Colonic mucosa (tissue), 4 donors: ENCODE measurements around the gene TTC8. TPM values are rescaled to one million over a fixed set of nuclear protein-coding genes. Genes with fewer than 3 reads are reported as not detected.

Experiments used
- DNase-seq: peaks from one replicate; pipeline ENCODE4 v3.0.0-alpha.2; 2020
- H3K27ac ChIP-seq: fragments of 200-600 bp; one replicate; pipeline ENCODE4 v1.8.0; 2021
- H3K27me3 ChIP-seq: fragments of 200-600 bp; one replicate; pipeline ENCODE4 v1.8.0; 2021
- H3K36me3 ChIP-seq: fragments of 200-600 bp; one replicate; pipeline ENCODE4 v1.8.0; 2021
- H3K4me1 ChIP-seq: fragments of 200-600 bp; one replicate; pipeline ENCODE4 v1.8.0; 2021; ENCODE audit warnings: mild to moderate bottlenecking
- H3K4me3 ChIP-seq: fragments of 200-600 bp; one replicate; pipeline ENCODE4 v1.8.0; 2021
- H3K9ac ChIP-seq, 2 donors: one replicate each; pipeline ENCODE4 v1.7.0; 2013; ENCODE audit warnings: control low read depth in 2 of 2, low read depth in 2 of 2, low read length in 2 of 2
- H3K9me3 ChIP-seq: fragments of 200-600 bp; one replicate; pipeline ENCODE4 v1.8.0; 2021
- intact Hi-C: fragments of 100-400 bp; cut with DNase I; formaldehyde crosslinking; loops from one replicate; pipeline ENCODE4 v1.14.1; 2022
- total RNA-seq, 2 donors: library from RNA; stranded (reverse); fragmentation: NEBNext Ultra II Directional in 1 of 2; extraction: Animal tissue kit (Norgen Biotek cat#: 25700) in 1 of 2; gene quantifications; one replicate each; pipeline ENCODE4 v1.2.1, GENCODE V29; 2021
- TF ChIP-seq, protein P1 (sequence below): fragments of 200-600 bp; IDR thresholded peaks from one replicate; pipeline ENCODE4 v1.8.0; 2022; ENCODE audit warnings: antibody characterized with exemption, mild to moderate bottlenecking
- donor health status: healthy.
- donor health status: DM: no; HTN: no; CAD: no.
- donor health status: DM: no; HTN: no; CAD: no.

TTC8 gene
- total RNA-seq, 2 donors from 2014 or later: 13.5 to 17.1 TPM

DNA sequence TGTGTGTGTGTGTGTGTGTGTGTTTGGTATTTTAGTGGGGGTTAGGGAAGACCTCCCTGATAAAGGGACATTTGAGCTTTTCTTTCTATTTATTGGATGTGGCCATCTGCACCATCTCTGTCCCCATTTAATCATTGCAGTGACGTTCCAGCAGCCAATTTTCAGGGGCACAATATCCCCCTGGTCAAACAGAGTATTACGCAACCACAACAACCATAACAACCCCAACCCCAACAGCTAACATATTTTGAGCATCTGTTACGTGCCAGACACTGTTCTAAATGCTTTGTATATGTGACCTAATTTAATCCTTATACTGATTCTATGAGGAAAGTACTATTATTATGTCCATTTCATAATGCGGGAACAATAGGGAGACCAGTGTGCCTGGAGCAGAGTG lies 87.4 kb downstream of the TTC8 start:
- Histone ChIP-seq H3K27ac (no peak overlapping the region), H3K4me1 (no peaks in the 10 kb centered on the region), H3K9me3 (no peaks in the 10 kb centered on the region), H3K4me3 (no peak overlapping the region), H3K27me3 (no peaks in the 10 kb centered on the region), H3K9ac (no peak overlapping the region), H3K36me3 (no peaks in the 10 kb centered on the region)
- intact Hi-C loops: no loop called here
- TF ChIP-seq, protein P1, sequence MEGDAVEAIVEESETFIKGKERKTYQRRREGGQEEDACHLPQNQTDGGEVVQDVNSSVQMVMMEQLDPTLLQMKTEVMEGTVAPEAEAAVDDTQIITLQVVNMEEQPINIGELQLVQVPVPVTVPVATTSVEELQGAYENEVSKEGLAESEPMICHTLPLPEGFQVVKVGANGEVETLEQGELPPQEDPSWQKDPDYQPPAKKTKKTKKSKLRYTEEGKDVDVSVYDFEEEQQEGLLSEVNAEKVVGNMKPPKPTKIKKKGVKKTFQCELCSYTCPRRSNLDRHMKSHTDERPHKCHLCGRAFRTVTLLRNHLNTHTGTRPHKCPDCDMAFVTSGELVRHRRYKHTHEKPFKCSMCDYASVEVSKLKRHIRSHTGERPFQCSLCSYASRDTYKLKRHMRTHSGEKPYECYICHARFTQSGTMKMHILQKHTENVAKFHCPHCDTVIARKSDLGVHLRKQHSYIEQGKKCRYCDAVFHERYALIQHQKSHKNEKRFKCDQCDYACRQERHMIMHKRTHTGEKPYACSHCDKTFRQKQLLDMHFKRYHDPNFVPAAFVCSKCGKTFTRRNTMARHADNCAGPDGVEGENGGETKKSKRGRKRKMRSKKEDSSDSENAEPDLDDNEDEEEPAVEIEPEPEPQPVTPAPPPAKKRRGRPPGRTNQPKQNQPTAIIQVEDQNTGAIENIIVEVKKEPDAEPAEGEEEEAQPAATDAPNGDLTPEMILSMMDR: no peak
- DNase-seq: no peak

DNA sequence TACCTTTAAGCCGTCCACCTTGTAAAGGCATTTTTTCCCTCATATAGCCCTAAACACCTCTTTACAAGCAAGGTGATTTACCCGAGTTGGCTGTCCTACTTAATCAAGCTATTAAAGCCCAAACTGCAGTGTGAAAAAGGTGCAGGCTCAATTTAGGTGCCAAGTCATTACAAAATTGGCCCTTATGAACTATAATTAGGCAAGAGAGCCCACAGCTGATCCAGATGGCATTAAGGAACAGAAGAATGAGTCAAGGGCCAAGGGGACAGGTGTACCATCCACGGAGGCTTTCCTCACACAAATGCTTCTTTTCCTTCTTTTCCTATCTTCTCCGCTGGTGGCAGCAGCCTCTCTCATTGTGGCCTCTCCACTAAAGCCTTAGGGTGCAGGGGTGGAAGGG lies 90.5 kb downstream of the TTC8 start:
- H3K4me1 ChIP-seq: no peaks in the 10 kb centered on the region
- H3K9ac ChIP-seq: no peak overlapping the region
- no peaks in the 10 kb centered on the region for H3K27me3 ChIP-seq
- no peaks in the 10 kb centered on the region for H3K36me3 ChIP-seq
- DNase-seq: no peak
- H3K27ac ChIP-seq: no peak overlapping the region
- TF ChIP-seq, protein P1: no peak
- intact Hi-C loops: loop anchor here (5.0 kb wide), 1 partner anchor 97 kb away; no protein-coding TSS in a partner anchor
- no peaks in the 10 kb centered on the region for H3K9me3 ChIP-seq
- no peak overlapping the region for H3K4me3 ChIP-seq

DNA sequence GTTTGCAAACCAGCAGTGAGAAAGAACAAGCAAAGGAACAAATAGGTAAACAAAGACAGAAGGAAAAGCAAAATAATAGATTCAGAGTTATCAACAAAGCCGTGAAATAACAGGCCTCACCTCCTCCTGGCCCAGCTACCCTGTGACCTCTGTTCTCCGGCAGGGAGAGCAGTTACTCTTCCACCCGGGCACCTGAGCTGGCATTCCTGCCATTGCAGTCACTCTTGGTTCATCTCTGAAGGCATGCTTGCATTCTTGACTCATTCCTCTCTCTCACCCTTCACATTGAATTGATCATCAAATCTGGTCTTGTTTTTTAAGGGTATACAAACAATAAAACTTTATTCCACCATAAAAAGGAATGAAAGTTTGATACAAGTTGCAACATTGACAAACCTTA lies 95.1 kb downstream of the TTC8 start:
- Histone ChIP-seq H3K9ac (no peak overlapping the region), H3K4me3 (no peak overlapping the region), H3K9me3 (no peaks in the 10 kb centered on the region), H3K27ac (no peak overlapping the region), H3K4me1 (no peaks in the 10 kb centered on the region), H3K36me3 (no peaks in the 10 kb centered on the region), H3K27me3 (no peaks in the 10 kb centered on the region)
- intact Hi-C loops: loop anchor here (5.0 kb wide), 1 partner anchor 93 kb away; no protein-coding TSS in a partner anchor
- DNase-seq: peak; percentile 46
- TF ChIP-seq, protein P1: no peak

Other genes with a start within 250 kb of the TTC8 start
- 1 to 10 TPM in 1 of 2 donors, under 1 TPM in 1; 0.93 to 1.2 TPM for gene EML5, start 31.7 kb upstream of the TTC8 start, total RNA-seq